ENCODE results near the gene CD180. TPM values are rescaled to one million over a fixed set of nuclear protein-coding genes. Genes with fewer than 3 reads are reported as not detected.

Gene CD180
- total and polyA plus RNA-seq, 9 of the 15 experiments (the other 6 are each of a cell fraction or from before 2014, with no cell fraction given): 0.01 to 0.07 TPM; not detected in 7

GRCh38 chr5:67179697-67180361 lies 16.8 kb downstream of the CD180 start:
- FAIRE-seq: no peak
- Histone ChIP-seq H3K9me3 (replicated peaks; ENCODE audit: control insufficient read depth, insufficient read depth, low read depth, low read length) (no peaks in the 10 kb centered on the region), H3K9ac (ENCODE audit: insufficient read depth in 1 of 2, low read depth in 2 of 2, low read length in 2 of 2) (no peak overlapping the region), H2AFZ (ENCODE audit: low read depth, low read length) (no peak overlapping the region), H4K20me1 (replicated peaks; ENCODE audit: control insufficient read depth, insufficient read depth, low read length) (no peaks in the 10 kb centered on the region), H3K4me3 (no peak overlapping the region), H3K27me3 (ENCODE audit: control insufficient read depth in 2 of 2, insufficient read depth in 2 of 2, low read length in 2 of 2) (peaks cover 5 to 13% of the 10 kb centered on the region in 2 experiments; a peak in 3 of 5 replicates), H3K9me1 (ENCODE audit: control insufficient read depth, insufficient read depth, low read length) (no peaks in the 10 kb centered on the region), H3K79me2 (ENCODE audit: control insufficient read depth, insufficient read depth, low read length) (no peaks in the 10 kb centered on the region), H3K36me3 (ENCODE audit: control insufficient read depth, insufficient read depth, low read length) (no peaks in the 10 kb centered on the region), H3K27ac (ENCODE audit: extremely low read depth, low read depth, low read length) (no peak overlapping the region), H3K4me2 (ENCODE audit: insufficient read depth, low read length) (no peak overlapping the region), H3K4me1 (replicated peaks in 1 of 2; ENCODE audit: control insufficient read depth in 2 of 2, insufficient read depth in 2 of 2, low read length in 2 of 2) (no peaks in the 10 kb centered on the region)
- ChIA-PET POLR2A (interaction anchor here (1.0 kb wide), 1 partner anchor 37 kb away, joined by 5 read pairs; no protein-coding TSS in a partner anchor), CTCF (ENCODE audit: low intra/inter-chr PET ratio) (no interaction called here)
- ATAC-seq: no peak
- intact Hi-C loops (cut with micrococcal nuclease) (no loop called here), in situ Hi-C loops (cut with MboI) (no loop called here)
- 18% methylated on average over 5 of the region's 5 CpGs for WGBS (ENCODE audit: insufficient coverage, low coverage, missing lambda C conversion rate)
- no peak for DNase-seq (ENCODE audit: extremely low read depth in 1 of 4, low spot score in 3 of 4)
- BruUV-seq (replicated peaks): no TSS peak
- no peak for TF ChIP-seq PHB2 (IDR thresholded peaks at IDR 0.05; ENCODE audit: low read depth)
- no peak for TF ChIP-seq BCLAF1 (IDR thresholded peaks at IDR 0.05; ENCODE audit: borderline replicate concordance in 1 of 2, control insufficient read depth in 1 of 2, low read depth in 2 of 2, low read length in 1 of 2)
- no peak for TF ChIP-seq HDAC1 (IDR thresholded peaks at IDR 0.05)
- TF ChIP-seq NFIX (CRISPR knock-in tag; IDR thresholded peaks at IDR 0.05; ENCODE audit: low read depth): no peak
- no peak for TF ChIP-seq REST (IDR thresholded peaks at IDR 0.05; ENCODE audit: borderline replicate concordance)
- no peak for TF ChIP-seq REST (CRISPR knock-in tag; IDR thresholded peaks at IDR 0.05; ENCODE audit: low read depth)
- TF ChIP-seq MEIS2 (IDR thresholded peaks at IDR 0.05; ENCODE audit: partially characterized antibody): no peak
- TF ChIP-seq ZBTB12 (CRISPR knock-in tag; IDR thresholded peaks at IDR 0.05): no peak
- no peak for TF ChIP-seq ZNF316 (IDR thresholded peaks at IDR 0.05)

All from K562 (cell line).